SK-N-SH (cell line): ENCODE measurements around the gene TFIP11. TPM values are rescaled to one million over a fixed set of nuclear protein-coding genes. Genes with fewer than 3 reads are reported as not detected.

Source experiments
- CTCF ChIA-PET: fragments of 300-600, 350-600 bp; formaldehyde crosslinking; extraction: SDS; loops from one replicate; lab custom pipeline; 2021; lab: Yijun Ruan, JAX
- POLR2A ChIA-PET: fragments of 350-600 bp; sonication (Branson Sonifier 250); formaldehyde crosslinking; extraction: SDS; loops from one replicate; lab custom pipeline; 2020; ENCODE audit warnings: antibody characterized with exemption, inconsistent platforms; lab: Yijun Ruan, JAX
- DNase-seq: peaks from one replicate; pipeline ENCODE4 v3.0.0; 2012
- H2AFZ ChIP-seq: fragments of 200-600 bp; sonication (generic); 2 replicates; pipeline ENCODE4 v1.8.1; 2016; ENCODE audit warnings: antibody characterized with exemption, mild to moderate bottlenecking, low read depth
- H3F3A ChIP-seq: fragments of 200-600 bp; sonication (generic); replicated peaks from 2 replicates; pipeline ENCODE3; 2016; ENCODE audit warnings: antibody characterized with exemption, mild to moderate bottlenecking; ENCODE audit not compliant: insufficient read depth
- H3K27ac ChIP-seq, 2 experiments: fragments of 200-500 bp in 1 of 2; fragments of 200-600 bp in 1 of 2; sonication (Bioruptor generic) in 1 of 2; sonication (generic), shearing (Covaris generic) in 1 of 2; 2 replicates each; pipeline versions ENCODE4 v1.5.1 to v1.6.1; 2014 to 2016; ENCODE audit warnings: low read depth in 2 of 2, inconsistent platforms in 1 of 2, low read length in 1 of 2, mild to moderate bottlenecking in 1 of 2, mixed read lengths in 1 of 2
- H3K27me3 ChIP-seq: fragments of 200-600 bp; sonication (generic), shearing (Covaris generic); 2 replicates; pipeline ENCODE4 v1.6.1; 2016; ENCODE audit warnings: mixed run types; ENCODE audit not compliant: insufficient read depth
- H3K36me3 ChIP-seq, 2 experiments: fragments of 200-500 bp in 1 of 2; fragments of 200-600 bp in 1 of 2; sonication (Bioruptor generic) in 1 of 2; sonication (generic) in 1 of 2; replicated peaks in 1 of 2; 2 replicates each; pipeline versions ENCODE3 to v1.5.1; 2014 to 2016; ENCODE audit warnings: low read length in 1 of 2, mild to moderate bottlenecking in 1 of 2; ENCODE audit not compliant: insufficient read depth in 2 of 2, control insufficient read depth in 1 of 2
- H3K4me1 ChIP-seq, 2 experiments: fragments of 200-500 bp in 1 of 2; fragments of 200-600 bp in 1 of 2; sonication (Bioruptor generic) in 1 of 2; sonication (generic), shearing (Covaris generic) in 1 of 2; 2 replicates each; pipeline versions ENCODE4 v1.5.1 to v1.6.1; 2014 to 2016; ENCODE audit warnings: low read depth in 1 of 2, low read length in 1 of 2, mixed run types in 1 of 2; ENCODE audit not compliant: insufficient read depth in 2 of 2, control insufficient read depth in 1 of 2
- H3K4me2 ChIP-seq: fragments of 200-600 bp; sonication (generic), shearing (Covaris generic); 2 replicates; pipeline ENCODE4 v1.6.1; 2017; ENCODE audit warnings: mixed run types
- H3K4me3 ChIP-seq, 2 experiments: fragments of 200-500 bp in 1 of 2; fragments of 200-600 bp in 1 of 2; sonication (Bioruptor generic) in 1 of 2; sonication (generic), shearing (Covaris generic) in 1 of 2; 2 replicates each; pipeline versions ENCODE4 v1.5.1 to v1.8.1; 2014 to 2016; ENCODE audit warnings: low read depth in 2 of 2, inconsistent platforms in 1 of 2, low read length in 1 of 2, mild to moderate bottlenecking in 1 of 2, mixed read lengths in 1 of 2, moderate library complexity in 1 of 2
- H3K79me2 ChIP-seq: fragments of 200-600 bp; sonication (generic); 2 replicates; pipeline ENCODE4 v1.8.1; 2017; ENCODE audit warnings: mild to moderate bottlenecking; ENCODE audit not compliant: insufficient read depth
- H3K9ac ChIP-seq: fragments of 200-600 bp; sonication (generic); 2 replicates; pipeline ENCODE4 v1.6.1; 2017; ENCODE audit warnings: mixed run types
- H3K9me2 ChIP-seq: fragments of 200-600 bp; sonication (generic); 2 replicates; pipeline ENCODE4 v1.6.1; 2017; ENCODE audit warnings: mixed run types
- H3K9me3 ChIP-seq: fragments of 200-600 bp; sonication (generic); 2 replicates; pipeline ENCODE4 v1.6.1; 2017; ENCODE audit warnings: mixed run types, mild to moderate bottlenecking, moderate library complexity
- H4K20me1 ChIP-seq: fragments of 200-600 bp; sonication (generic); 2 replicates; pipeline ENCODE4 v1.6.1; 2017; ENCODE audit warnings: mild to moderate bottlenecking, mixed run types; ENCODE audit not compliant: insufficient read depth
- CTCF ChIP-seq: fragments of 200-600 bp; sonication (generic); IDR thresholded peaks from 2 replicates; pipeline ENCODE4 v1.6.1; 2017; ENCODE audit warnings: antibody characterized with exemption, mild to moderate bottlenecking, moderate library complexity
- EP300 ChIP-seq, 2 experiments: IDR thresholded peaks; 2 replicates each; pipeline versions ENCODE4 v1.4.0 to v1.6.1; 2012; ENCODE audit warnings: borderline replicate concordance in 1 of 2, low read depth in 1 of 2, low read length in 1 of 2
- EZH2phosphoT487 ChIP-seq: fragments of 200-600 bp; sonication (generic); IDR thresholded peaks from 2 replicates; pipeline ENCODE4 v1.6.1; 2017; ENCODE audit warnings: low read depth, mixed run types, mild to moderate bottlenecking, antibody characterized with exemption, moderate library complexity, borderline replicate concordance
- FOXJ3 ChIP-seq: sonication (generic); formaldehyde crosslinking; IDR thresholded peaks from 2 replicates; pipeline ENCODE4 v1.5.1; 2020; ENCODE audit warnings: mild to moderate bottlenecking, missing genetic modification reagents
- GABPA ChIP-seq: IDR thresholded peaks from 2 replicates; pipeline ENCODE4 v1.4.0; 2012; ENCODE audit warnings: low read depth, mild to moderate bottlenecking
- GATA2 ChIP-seq: sonication (generic); formaldehyde crosslinking; IDR thresholded peaks from 2 replicates; pipeline ENCODE4 v1.5.0; 2020; ENCODE audit warnings: mild to moderate bottlenecking, missing genetic modification reagents
- MXI1 ChIP-seq: IDR thresholded peaks from 2 replicates; pipeline ENCODE4 v1.6.1; 2012; ENCODE audit warnings: mild to moderate bottlenecking, low read depth, low read length, improper control_type of control experiment
- POLR2AphosphoS5 ChIP-seq: IDR thresholded peaks from 2 replicates; pipeline ENCODE4 v1.6.1; 2012; ENCODE audit warnings: low read depth, low read length
- RXRA ChIP-seq: IDR thresholded peaks from 2 replicates; pipeline ENCODE4 v1.4.0; 2012; ENCODE audit warnings: low read depth, mild to moderate bottlenecking, borderline replicate concordance
- SMC3 ChIP-seq: IDR thresholded peaks from 2 replicates; pipeline ENCODE4 v1.6.1; 2012; ENCODE audit warnings: low read depth, low read length, improper control_type of control experiment
- TCF12 ChIP-seq: IDR thresholded peaks from 2 replicates; pipeline ENCODE4 v1.4.0; 2012
- USF1 ChIP-seq: IDR thresholded peaks from 2 replicates; pipeline ENCODE4 v1.4.0; 2012; ENCODE audit warnings: low read depth, borderline replicate concordance
- YY1 ChIP-seq: IDR thresholded peaks from 2 replicates; pipeline ENCODE4 v1.4.0; 2012; ENCODE audit warnings: low read depth, mild to moderate bottlenecking
- WGBS: methylation state at CpG from one replicate; pipeline ENCODE4 v1.1.6; 2017; ENCODE audit warnings: low lambda C conversion rate; 5-methylcytosine and 5-hydroxymethylcytosine counted together
- polyA plus RNA-seq, 3 experiments: library from polyadenylated mRNA; depleted of rRNA; stranded (reverse); fragments of >200 nt; gene quantifications; 2 replicates each; pipeline ENCODE4 v1.2.3, GENCODE V29; 2012
- TF ChIP-seq, protein P1 (sequence below): IDR thresholded peaks from 2 replicates; pipeline ENCODE4 v1.4.0; 2012; ENCODE audit warnings: low read depth

TFIP11 gene
- polyA plus RNA-seq, 1 of the 3 experiments (the other 2 are of a cell fraction) = 32.8 TPM

DNA sequence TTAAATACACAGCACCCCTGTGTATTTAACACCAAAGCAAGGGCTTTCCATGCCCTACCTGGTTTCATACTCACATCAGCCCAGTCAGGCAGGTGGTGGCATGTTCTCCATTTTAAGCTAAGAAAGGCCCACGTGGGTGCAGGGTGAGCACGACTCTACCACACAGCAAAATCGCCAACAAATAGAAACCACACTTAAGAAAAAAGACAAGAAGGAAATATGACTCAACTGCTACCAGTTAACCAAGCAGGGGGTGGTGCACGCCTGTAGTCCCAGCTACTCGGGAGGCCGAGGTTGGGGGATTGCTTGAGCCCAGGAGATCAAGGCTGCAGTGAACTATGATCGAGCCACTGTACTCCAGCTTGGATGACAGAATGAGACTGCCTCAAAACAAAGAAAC is 35.2 kb upstream of the TFIP11 start:
- no peaks in the 10 kb centered on the region for H4K20me1 ChIP-seq
- H3K9me3 ChIP-seq = no peaks in the 10 kb centered on the region
- no peak overlapping the region for H3K27ac ChIP-seq
- no peak overlapping the region for H3K9ac ChIP-seq
- peaks cover 37% of the 10 kb centered on the region for H3K79me2 ChIP-seq
- no peak overlapping the region for H3K4me2 ChIP-seq
- POLR2A ChIA-PET = no interaction called here
- H3K27me3 ChIP-seq = no peaks in the 10 kb centered on the region
- peaks cover 0 to 19% of the 10 kb centered on the region in 2 experiments; a peak in 3 of 4 replicates for H3K4me1 ChIP-seq
- no peak overlapping the region for H2AFZ ChIP-seq
- CTCF ChIA-PET = no interaction called here
- H3F3A ChIP-seq = peaks cover 5% of the 10 kb centered on the region
- WGBS = 91% methylated on average over 7 of the region's 7 CpGs
- no peak for TF ChIP-seq CTCF
- no peak for TF ChIP-seq YY1
- TF ChIP-seq USF1 = no peak
- no peak for TF ChIP-seq EZH2phosphoT487
- TF ChIP-seq GABPA = no peak
- H3K4me3 ChIP-seq = no peak overlapping the region
- no peak for DNase-seq
- no peaks in the 10 kb centered on the region for H3K36me3 ChIP-seq
- no peaks in the 10 kb centered on the region for H3K9me2 ChIP-seq

GRCh38 chr22:26546282-26546681 is 34.0 kb upstream of the TFIP11 start:
- no peaks in the 10 kb centered on the region for H3K9me3 ChIP-seq
- no peak for DNase-seq
- POLR2A ChIA-PET = no interaction called here
- TF ChIP-seq FOXJ3 (CRISPR knock-in tag) (no peak), POLR2AphosphoS5 (no peak), SMC3 (no peak), MXI1 (no peak), GATA2 (CRISPR knock-in tag) (no peak), EP300 (IDR thresholded peaks at IDR 0.05; ENCODE audit: borderline replicate concordance in 1 of 2, low read depth in 1 of 2, low read length in 1 of 2) (no peak), RXRA (no peak), TCF12 (no peak)
- TF ChIP-seq, protein P1, sequence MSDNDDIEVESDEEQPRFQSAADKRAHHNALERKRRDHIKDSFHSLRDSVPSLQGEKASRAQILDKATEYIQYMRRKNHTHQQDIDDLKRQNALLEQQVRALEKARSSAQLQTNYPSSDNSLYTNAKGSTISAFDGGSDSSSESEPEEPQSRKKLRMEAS = no peak
- TF ChIP-seq, all 33 proteins: peak for 0
- no peaks in the 10 kb centered on the region for H3K9me2 ChIP-seq
- H3K36me3 ChIP-seq = no peaks in the 10 kb centered on the region
- no peaks in the 10 kb centered on the region for H3K27me3 ChIP-seq
- no peak overlapping the region for H3K4me2 ChIP-seq
- peaks cover 0 to 10% of the 10 kb centered on the region in 2 experiments; a peak in 3 of 4 replicates for H3K4me1 ChIP-seq
- no peak overlapping the region for H3K4me3 ChIP-seq
- H2AFZ ChIP-seq = no peak overlapping the region
- H3K9ac ChIP-seq = no peak overlapping the region
- no peaks in the 10 kb centered on the region for H4K20me1 ChIP-seq
- H3F3A ChIP-seq = peaks cover 1% of the 10 kb centered on the region
- H3K27ac ChIP-seq = no peak overlapping the region
- CTCF ChIA-PET = interaction anchor here (1.1 kb wide), 1 partner anchor 10 kb away, joined by 4 read pairs; no protein-coding TSS in a partner anchor
- H3K79me2 ChIP-seq = peaks cover 27% of the 10 kb centered on the region; the same call in 1 of the 2 replicates
- WGBS = 79% methylated on average over 5 of the region's 5 CpGs
